ENCODE measurements around the gene UXT. TPM values are rescaled to one million over a fixed set of nuclear protein-coding genes. Genes with fewer than 3 reads are reported as not detected.

UXT gene
- total and polyA plus RNA-seq, 2 of the 13 experiments (the other 11 are each of a cell fraction or from before 2014, with no cell fraction given) = 107 to 123 TPM

DNA sequence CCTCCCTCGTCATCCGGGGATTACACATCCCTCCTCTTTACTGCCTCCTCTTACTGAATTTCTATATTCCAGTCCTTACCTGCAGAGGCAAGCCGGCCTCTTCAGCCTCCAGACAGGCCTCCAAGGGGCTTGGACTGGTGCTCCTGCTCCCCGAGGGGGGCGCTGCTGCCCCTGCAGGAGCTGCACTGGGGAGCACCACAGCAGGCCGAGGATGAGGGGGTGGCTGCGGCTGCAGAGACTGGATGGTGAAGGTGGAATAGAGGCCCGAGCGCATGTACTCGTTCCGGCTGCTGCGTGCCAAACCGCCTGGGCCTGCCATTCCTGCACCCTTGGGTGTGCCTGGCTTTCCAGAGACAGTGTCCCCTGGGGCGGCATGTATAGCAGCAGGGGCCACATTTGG, 20.2 kb downstream of the UXT start (continued):
- TF ChIP-seq, protein P1, sequence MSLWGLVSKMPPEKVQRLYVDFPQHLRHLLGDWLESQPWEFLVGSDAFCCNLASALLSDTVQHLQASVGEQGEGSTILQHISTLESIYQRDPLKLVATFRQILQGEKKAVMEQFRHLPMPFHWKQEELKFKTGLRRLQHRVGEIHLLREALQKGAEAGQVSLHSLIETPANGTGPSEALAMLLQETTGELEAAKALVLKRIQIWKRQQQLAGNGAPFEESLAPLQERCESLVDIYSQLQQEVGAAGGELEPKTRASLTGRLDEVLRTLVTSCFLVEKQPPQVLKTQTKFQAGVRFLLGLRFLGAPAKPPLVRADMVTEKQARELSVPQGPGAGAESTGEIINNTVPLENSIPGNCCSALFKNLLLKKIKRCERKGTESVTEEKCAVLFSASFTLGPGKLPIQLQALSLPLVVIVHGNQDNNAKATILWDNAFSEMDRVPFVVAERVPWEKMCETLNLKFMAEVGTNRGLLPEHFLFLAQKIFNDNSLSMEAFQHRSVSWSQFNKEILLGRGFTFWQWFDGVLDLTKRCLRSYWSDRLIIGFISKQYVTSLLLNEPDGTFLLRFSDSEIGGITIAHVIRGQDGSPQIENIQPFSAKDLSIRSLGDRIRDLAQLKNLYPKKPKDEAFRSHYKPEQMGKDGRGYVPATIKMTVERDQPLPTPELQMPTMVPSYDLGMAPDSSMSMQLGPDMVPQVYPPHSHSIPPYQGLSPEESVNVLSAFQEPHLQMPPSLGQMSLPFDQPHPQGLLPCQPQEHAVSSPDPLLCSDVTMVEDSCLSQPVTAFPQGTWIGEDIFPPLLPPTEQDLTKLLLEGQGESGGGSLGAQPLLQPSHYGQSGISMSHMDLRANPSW (CRISPR knock-in tag; IDR thresholded peaks at IDR 0.05; ENCODE audit: borderline replicate concordance) = no peak

DNA sequence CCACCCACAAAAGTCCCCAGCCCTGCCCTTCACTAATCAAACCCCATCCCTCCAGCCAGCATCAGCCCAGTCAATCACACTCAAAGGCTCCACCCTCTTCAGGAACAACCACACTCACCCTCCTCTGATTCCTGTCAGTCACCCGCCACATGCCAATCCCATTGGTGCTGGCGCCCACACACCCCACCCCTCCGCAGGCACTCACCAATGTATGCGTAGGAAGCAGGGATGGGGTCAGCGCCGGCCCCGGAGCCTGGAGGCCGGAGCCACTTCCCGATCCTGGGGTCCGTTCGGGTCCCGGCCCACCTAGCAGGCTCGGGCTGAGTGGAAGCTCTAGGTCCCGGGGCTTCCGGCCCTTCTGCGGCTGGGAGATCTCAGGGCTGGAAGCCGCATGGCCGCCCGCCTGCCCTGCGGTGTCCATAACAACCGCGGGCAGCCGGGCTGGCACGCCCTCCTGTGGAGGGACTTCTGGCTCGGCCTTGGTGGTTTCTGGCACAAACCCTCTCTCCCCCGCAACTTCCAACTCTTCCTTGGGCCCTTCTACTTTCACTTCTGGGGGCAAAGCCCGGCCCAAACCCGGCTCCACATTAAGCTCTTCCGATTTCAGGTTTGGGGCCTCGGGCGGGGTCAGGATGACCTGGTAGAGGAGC, 21.3 kb downstream of the UXT start:
- no peak overlapping the region for H3K9ac ChIP-seq (ENCODE audit: insufficient read depth, low read depth, low read length)
- BruUV-seq (replicated peaks) = no TSS peak

More for the DNA sequence above, 21.3 kb downstream of the UXT start:
- Histone ChIP-seq H3K9me3 (ENCODE audit: low read length) (no peaks in the 10 kb centered on the region), H3K4me3 (replicated peaks in 1 of 3; ENCODE audit: insufficient read depth in 1 of 3, low read depth in 2 of 3, low read length in 3 of 3) (no peak overlapping the region), H3K27ac (ENCODE audit: extremely low read length, insufficient read depth, low read length) (no peak overlapping the region), H2AFZ (ENCODE audit: low read length) (no peak overlapping the region), H3K79me2 (ENCODE audit: insufficient read depth, low read length) (no peaks in the 10 kb centered on the region), H3K4me1 (ENCODE audit: insufficient read depth, low read length) (no peaks in the 10 kb centered on the region), H3K27me3 (ENCODE audit: control insufficient read depth in 1 of 2, insufficient read depth in 2 of 2, low read length in 2 of 2) (no peaks in the 10 kb centered on the region), H4K20me1 (ENCODE audit: insufficient read depth, low read length) (no peaks in the 10 kb centered on the region), H3K4me2 (ENCODE audit: low read depth, low read length) (no peak overlapping the region), H3K36me3 (replicated peaks in 1 of 2; ENCODE audit: control insufficient read depth in 1 of 2, insufficient read depth in 2 of 2, low read length in 2 of 2) (peaks cover 0 to 34% of the 10 kb centered on the region in 2 experiments; a peak in 4 of 5 replicates)
- no peak for FAIRE-seq
- 100% methylated on average over 4 of the region's 31 CpGs for WGBS (ENCODE audit: low lambda C conversion rate)
- no peak for DNase-seq (ENCODE audit: low spot score)
- ChIA-PET CTCF (ENCODE audit: low intra/inter-chr PET ratio, low total read pairs) (no interaction called here), POLR2A (no interaction called here)
- intact Hi-C loops (cut with micrococcal nuclease; ENCODE audit: unreplicated experiment) = no loop called here
- ATAC-seq = no peak
- TF ChIP-seq, protein P2, sequence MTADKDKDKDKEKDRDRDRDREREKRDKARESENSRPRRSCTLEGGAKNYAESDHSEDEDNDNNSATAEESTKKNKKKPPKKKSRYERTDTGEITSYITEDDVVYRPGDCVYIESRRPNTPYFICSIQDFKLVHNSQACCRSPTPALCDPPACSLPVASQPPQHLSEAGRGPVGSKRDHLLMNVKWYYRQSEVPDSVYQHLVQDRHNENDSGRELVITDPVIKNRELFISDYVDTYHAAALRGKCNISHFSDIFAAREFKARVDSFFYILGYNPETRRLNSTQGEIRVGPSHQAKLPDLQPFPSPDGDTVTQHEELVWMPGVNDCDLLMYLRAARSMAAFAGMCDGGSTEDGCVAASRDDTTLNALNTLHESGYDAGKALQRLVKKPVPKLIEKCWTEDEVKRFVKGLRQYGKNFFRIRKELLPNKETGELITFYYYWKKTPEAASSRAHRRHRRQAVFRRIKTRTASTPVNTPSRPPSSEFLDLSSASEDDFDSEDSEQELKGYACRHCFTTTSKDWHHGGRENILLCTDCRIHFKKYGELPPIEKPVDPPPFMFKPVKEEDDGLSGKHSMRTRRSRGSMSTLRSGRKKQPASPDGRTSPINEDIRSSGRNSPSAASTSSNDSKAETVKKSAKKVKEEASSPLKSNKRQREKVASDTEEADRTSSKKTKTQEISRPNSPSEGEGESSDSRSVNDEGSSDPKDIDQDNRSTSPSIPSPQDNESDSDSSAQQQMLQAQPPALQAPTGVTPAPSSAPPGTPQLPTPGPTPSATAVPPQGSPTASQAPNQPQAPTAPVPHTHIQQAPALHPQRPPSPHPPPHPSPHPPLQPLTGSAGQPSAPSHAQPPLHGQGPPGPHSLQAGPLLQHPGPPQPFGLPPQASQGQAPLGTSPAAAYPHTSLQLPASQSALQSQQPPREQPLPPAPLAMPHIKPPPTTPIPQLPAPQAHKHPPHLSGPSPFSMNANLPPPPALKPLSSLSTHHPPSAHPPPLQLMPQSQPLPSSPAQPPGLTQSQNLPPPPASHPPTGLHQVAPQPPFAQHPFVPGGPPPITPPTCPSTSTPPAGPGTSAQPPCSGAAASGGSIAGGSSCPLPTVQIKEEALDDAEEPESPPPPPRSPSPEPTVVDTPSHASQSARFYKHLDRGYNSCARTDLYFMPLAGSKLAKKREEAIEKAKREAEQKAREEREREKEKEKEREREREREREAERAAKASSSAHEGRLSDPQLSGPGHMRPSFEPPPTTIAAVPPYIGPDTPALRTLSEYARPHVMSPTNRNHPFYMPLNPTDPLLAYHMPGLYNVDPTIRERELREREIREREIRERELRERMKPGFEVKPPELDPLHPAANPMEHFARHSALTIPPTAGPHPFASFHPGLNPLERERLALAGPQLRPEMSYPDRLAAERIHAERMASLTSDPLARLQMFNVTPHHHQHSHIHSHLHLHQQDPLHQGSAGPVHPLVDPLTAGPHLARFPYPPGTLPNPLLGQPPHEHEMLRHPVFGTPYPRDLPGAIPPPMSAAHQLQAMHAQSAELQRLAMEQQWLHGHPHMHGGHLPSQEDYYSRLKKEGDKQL (CRISPR knock-in tag; IDR thresholded peaks at IDR 0.05; ENCODE audit: low read depth) = no peak
- TF ChIP-seq ZNF232 (CRISPR knock-in tag; IDR thresholded peaks at IDR 0.05; ENCODE audit: borderline replicate concordance) (no peak), SAFB2 (CRISPR knock-in tag; IDR thresholded peaks at IDR 0.05; ENCODE audit: borderline replicate concordance, low read depth) (no peak)
- in situ Hi-C loops (cut with HindIII; ENCODE audit: extremely low pct_ligation_motif_present, low pct_unique_long_range_greater_than_20kb) = no loop called here
